IMR-90 (cell line): Measurements from ENCODE around the gene ASB9. TPM values are rescaled to one million over a fixed set of nuclear protein-coding genes. Genes with fewer than 3 reads are reported as not detected.

ENCODE experiments used
- ATAC-seq: fragments of 200-7000 bp; cut with Tn5 transposase; 2 replicates; pipeline ENCODE4 v1.9.1; 2020; ENCODE audit warnings: low read depth, mild to moderate bottlenecking, moderate library complexity
- BruUV-seq: library from RNA; stranded (reverse); fragments of 400-500 nt; replicated peaks from 2 replicates; lab custom pipeline; 2021; lab: Mats Ljungman, UMichigan
- CTCF ChIA-PET: fragments of 300-600 bp; formaldehyde crosslinking; extraction: SDS; loops from one replicate; lab custom pipeline; 2021; ENCODE audit warnings: antibody characterized with exemption; lab: Yijun Ruan, JAX
- POLR2A ChIA-PET: fragments of 300-600 bp; sonication (Branson Sonifier 250); formaldehyde crosslinking; loops from one replicate; lab custom pipeline; 2022; ENCODE audit warnings: antibody characterized with exemption; ENCODE audit not compliant: unreplicated experiment; lab: Charles Lee
- DNase-seq: peaks from one replicate; pipeline ENCODE4 v3.0.0; 2013
- H2AFZ ChIP-seq: replicated peaks from 2 replicates; pipeline ENCODE3; 2013; ENCODE audit warnings: low read length, mild to moderate bottlenecking; ENCODE audit not compliant: poor library complexity
- H2AK5ac ChIP-seq: 2 replicates; pipeline ENCODE4 v1.6.1; 2013; ENCODE audit warnings: low read depth, low read length, inconsistent platforms
- H2AK9ac ChIP-seq: replicated peaks from 2 replicates; pipeline ENCODE3; 2013; ENCODE audit warnings: mild to moderate bottlenecking, low read depth, low read length, moderate library complexity; ENCODE audit not compliant: poor library complexity
- H2BK120ac ChIP-seq: 2 replicates; pipeline ENCODE4 v1.6.1; 2013; ENCODE audit warnings: low read depth, low read length, inconsistent platforms
- H2BK15ac ChIP-seq: 3 replicates; pipeline ENCODE4 v1.6.1; 2013; ENCODE audit warnings: low read depth, low read length, inconsistent platforms
- H2BK20ac ChIP-seq: 2 replicates; pipeline ENCODE4 v1.6.1; 2013; ENCODE audit warnings: low read depth, mild to moderate bottlenecking, inconsistent platforms, low read length, moderate library complexity
- H2BK5ac ChIP-seq: 2 replicates; pipeline ENCODE4 v1.6.1; 2013; ENCODE audit warnings: mild to moderate bottlenecking, low read depth, low read length, inconsistent platforms; ENCODE audit not compliant: poor library complexity, severe bottlenecking
- H3K14ac ChIP-seq: replicated peaks from 2 replicates; pipeline ENCODE4 v1.6.1; 2013; ENCODE audit warnings: low read depth, low read length, inconsistent platforms
- H3K18ac ChIP-seq: 2 replicates; pipeline ENCODE4 v1.6.1; 2013; ENCODE audit warnings: low read depth, low read length, control low read depth
- H3K23ac ChIP-seq: 2 replicates; pipeline ENCODE4 v1.6.1; 2013; ENCODE audit warnings: low read depth, low read length, inconsistent platforms
- H3K27ac ChIP-seq: 2 replicates; pipeline ENCODE4 v1.5.1; 2013; ENCODE audit warnings: mild to moderate bottlenecking, control low read depth, low read length; ENCODE audit not compliant: insufficient read depth
- H3K27me3 ChIP-seq: 2 replicates; pipeline ENCODE4 v1.6.1; 2013; ENCODE audit warnings: low read length; ENCODE audit not compliant: control insufficient read depth, insufficient read depth
- H3K36me3 ChIP-seq: 2 replicates; pipeline ENCODE4 v1.6.1; 2013; ENCODE audit warnings: low read length, mixed read lengths; ENCODE audit not compliant: control insufficient read depth, insufficient read depth
- H3K4ac ChIP-seq: 2 replicates; pipeline ENCODE4 v1.6.1; 2013; ENCODE audit warnings: low read depth, low read length, inconsistent platforms
- H3K4me1 ChIP-seq: 2 replicates; pipeline ENCODE4 v1.6.1; 2013; ENCODE audit warnings: low read length, mixed read lengths; ENCODE audit not compliant: control insufficient read depth, insufficient read depth
- H3K4me2 ChIP-seq: 2 replicates; pipeline ENCODE4 v1.6.1; 2013; ENCODE audit warnings: low read depth, mild to moderate bottlenecking, control low read depth, low read length, moderate library complexity
- H3K4me3 ChIP-seq: 2 replicates; pipeline ENCODE4 v1.5.1; 2013; ENCODE audit warnings: low read depth, mild to moderate bottlenecking, control low read depth, low read length, moderate library complexity; ENCODE audit not compliant: insufficient read depth
- H3K56ac ChIP-seq: 2 replicates; pipeline ENCODE4 v1.6.1; 2013; ENCODE audit warnings: low read length, inconsistent platforms; ENCODE audit not compliant: insufficient read depth; ENCODE audit errors: extremely low read depth
- H3K79me1 ChIP-seq, 2 experiments: 2 replicates each; pipeline ENCODE4 v1.6.1; 2013; ENCODE audit warnings: low read length in 2 of 2, inconsistent platforms in 1 of 2, low read depth in 1 of 2
- H3K9ac ChIP-seq: 2 replicates; pipeline ENCODE4 v1.6.1; 2013; ENCODE audit warnings: low read depth, low read length, control low read depth
- H3K9me1 ChIP-seq: 2 replicates; pipeline ENCODE4 v1.6.1; 2013; ENCODE audit warnings: low read length, inconsistent platforms; ENCODE audit not compliant: insufficient read depth
- H3K9me3 ChIP-seq: 2 replicates; pipeline ENCODE4 v1.6.1; 2013; ENCODE audit warnings: low read length; ENCODE audit not compliant: control insufficient read depth, insufficient read depth
- H4K20me1 ChIP-seq: 2 replicates; pipeline ENCODE4 v1.6.1; 2013; ENCODE audit warnings: low read length, inconsistent platforms; ENCODE audit not compliant: insufficient read depth
- H4K5ac ChIP-seq: 2 replicates; pipeline ENCODE4 v1.6.1; 2013; ENCODE audit warnings: mild to moderate bottlenecking, low read depth, low read length, control low read depth
- H4K8ac ChIP-seq, 2 experiments: 2 replicates each; pipeline ENCODE4 v1.6.1; 2013; ENCODE audit warnings: low read depth in 2 of 2, low read length in 2 of 2, control low read depth in 1 of 2, inconsistent platforms in 1 of 2
- H4K91ac ChIP-seq: 2 replicates; pipeline ENCODE4 v1.6.1; 2013; ENCODE audit warnings: low read depth, low read length, inconsistent platforms; ENCODE audit not compliant: insufficient read depth
- BHLHE40 ChIP-seq: fragments of 150-350 bp; IDR thresholded peaks from 2 replicates; pipeline ENCODE4 v1.6.1; 2016; ENCODE audit warnings: mild to moderate bottlenecking, low read depth, low read length
- CEBPB ChIP-seq: IDR thresholded peaks from 2 replicates; pipeline ENCODE4 v1.6.1; 2012; ENCODE audit warnings: low read depth, low read length, improper control_type of control experiment
- CHD1 ChIP-seq: IDR thresholded peaks from 2 replicates; pipeline ENCODE4 v1.6.1; 2012; ENCODE audit warnings: low read depth, low read length, improper control_type of control experiment
- FOS ChIP-seq: fragments of 150-350 bp; IDR thresholded peaks from 2 replicates; pipeline ENCODE4 v1.6.1; 2016; ENCODE audit warnings: low read depth, low read length
- MAFK ChIP-seq: IDR thresholded peaks from 2 replicates; pipeline ENCODE4 v1.6.1; 2012; ENCODE audit warnings: low read depth, low read length, improper control_type of control experiment
- MAZ ChIP-seq: IDR thresholded peaks from 2 replicates; pipeline ENCODE4 v1.6.1; 2012; ENCODE audit warnings: low read depth, mild to moderate bottlenecking, low read length, improper control_type of control experiment, moderate library complexity, borderline replicate concordance
- MXI1 ChIP-seq: IDR thresholded peaks from 2 replicates; pipeline ENCODE4 v1.6.1; 2012; ENCODE audit warnings: low read depth, mild to moderate bottlenecking, low read length, moderate library complexity, borderline replicate concordance
- NFE2L2 ChIP-seq: fragments of 150-350 bp; IDR thresholded peaks from 2 replicates; pipeline ENCODE4 v1.6.1; 2016; ENCODE audit warnings: low read depth, mild to moderate bottlenecking, low read length
- POLR2A ChIP-seq: IDR thresholded peaks from 2 replicates; pipeline ENCODE4 v1.6.1; 2012; ENCODE audit warnings: mild to moderate bottlenecking, low read depth, low read length
- RAD21 ChIP-seq: IDR thresholded peaks from 2 replicates; pipeline ENCODE4 v1.6.1; 2012; ENCODE audit warnings: low read length, improper control_type of control experiment
- RCOR1 ChIP-seq: IDR thresholded peaks from 2 replicates; pipeline ENCODE4 v1.6.1; 2012; ENCODE audit warnings: mild to moderate bottlenecking, low read length, improper control_type of control experiment; ENCODE audit not compliant: insufficient replicate concordance
- RFX5 ChIP-seq: IDR thresholded peaks from 2 replicates; pipeline ENCODE4 v1.8.0; 2012; ENCODE audit warnings: low read depth, mild to moderate bottlenecking, low read length, moderate library complexity
- SMC3 ChIP-seq: fragments of 150-350 bp; IDR thresholded peaks from 2 replicates; pipeline ENCODE4 v1.6.1; 2016; ENCODE audit warnings: low read depth, mild to moderate bottlenecking, antibody characterized with exemption, low read length, moderate library complexity
- WGBS, 2 experiments: methylation state at CpG; one replicate each; pipeline versions ENCODE4 v1.1.5 to v1.1.7; 2013; ENCODE audit warnings: missing lambda C conversion rate in 2 of 2; ENCODE audit not compliant: insufficient read length in 1 of 2; ENCODE audit errors: extremely low coverage in 2 of 2; 5-methylcytosine and 5-hydroxymethylcytosine counted together
- dilution Hi-C: fragments of 300-500 bp; cut with HindIII; formaldehyde crosslinking; loops from one replicate; pipeline ENCODE4 v1.14.3; 2018; ENCODE audit warnings: low sequenced_read_pairs; ENCODE audit not compliant: unreplicated experiment
- in situ Hi-C: fragments of 300-500 bp; cut with MboI; formaldehyde crosslinking; loops from 3 replicates; pipeline ENCODE4 v1.14.3; 2019; ENCODE audit warnings: low sequenced_read_pairs, inconsistent platforms, mixed read lengths
- intact Hi-C: fragments of 100-400 bp; cut with micrococcal nuclease; formaldehyde crosslinking; loops from 2 replicates; pipeline ENCODE4 v1.10.0; 2022
- polyA plus RNA-seq, 3 experiments: library from polyadenylated mRNA; depleted of rRNA; stranded (reverse); fragments of >200 nt; gene quantifications; 2 replicates each; pipeline ENCODE4 v1.2.3, GENCODE V29; 2012; ENCODE audit warnings: low replicate concordance in 1 of 3
- total RNA-seq: library from RNA; depleted of rRNA; stranded (reverse); fragments of >200 nt; gene quantifications from 2 replicates; pipeline ENCODE4 v1.2.3, GENCODE V29; 2012
- TF ChIP-seq, protein P1 (sequence below): fragments of 150-350 bp; IDR thresholded peaks from 2 replicates; pipeline ENCODE4 v1.6.1; 2016; ENCODE audit warnings: low read depth, mild to moderate bottlenecking, low read length, moderate library complexity, borderline replicate concordance
- TF ChIP-seq, protein P2 (sequence below): fragments of 150-350 bp; IDR thresholded peaks from 2 replicates; pipeline ENCODE4 v1.6.1; 2017; ENCODE audit warnings: mild to moderate bottlenecking, antibody characterized with exemption, low read length, low read depth
- TF ChIP-seq, protein P3 (sequence below): conservative IDR thresholded peaks from 2 replicates; pipeline ENCODE4 v1.5.1; 2012; ENCODE audit warnings: mild to moderate bottlenecking, low read depth, low read length, improper control_type of control experiment

ASB9 gene
- total and polyA plus RNA-seq, 2 of the 4 experiments (the other 2 are of a cell fraction) = 0.15 to 0.36 TPM

DNA sequence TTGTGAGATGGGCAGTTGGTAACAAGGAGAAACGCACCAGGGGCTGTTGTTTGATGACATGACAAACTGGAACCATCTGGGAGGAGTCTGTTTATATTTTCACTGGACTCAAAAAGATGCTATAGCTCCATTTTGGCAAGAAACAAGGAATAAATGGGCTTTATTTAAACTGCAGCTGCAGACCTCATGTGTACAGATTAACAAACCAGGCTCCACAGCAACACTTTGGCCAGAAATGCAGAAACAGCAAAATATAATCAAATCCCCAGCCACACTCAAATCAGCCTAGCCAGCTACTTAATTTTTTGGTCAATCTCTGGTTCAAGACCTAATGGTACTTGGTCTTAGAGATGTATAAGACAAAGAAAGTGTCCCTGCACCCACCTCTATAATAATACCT lies 52.7 kb downstream of the ASB9 start:
- no CpG with 5 or more reads among the region's 1 CpG for WGBS, 2 experiments
- H3K14ac ChIP-seq = no peak overlapping the region
- intact Hi-C loops = no loop called here
- H2BK15ac ChIP-seq = no peak overlapping the region
- H3K4me2 ChIP-seq = no peak overlapping the region
- BruUV-seq = no TSS peak
- H3K36me3 ChIP-seq = no peaks in the 10 kb centered on the region
- in situ Hi-C loops = no loop called here
- no peak overlapping the region for H2AFZ ChIP-seq
- no peak overlapping the region for H3K56ac ChIP-seq
- no peak overlapping the region for H2BK5ac ChIP-seq
- H4K91ac ChIP-seq = no peak overlapping the region
- ATAC-seq (no peak), DNase-seq (no peak)
- H2BK20ac ChIP-seq = no peak overlapping the region
- no peak overlapping the region for H3K18ac ChIP-seq
- H3K9me3 ChIP-seq = no peaks in the 10 kb centered on the region
- H4K20me1 ChIP-seq = no peaks in the 10 kb centered on the region
- no peak overlapping the region for H3K9ac ChIP-seq
- ChIA-PET POLR2A (no interaction called here), CTCF (no interaction called here)
- no peak overlapping the region for H3K23ac ChIP-seq
- no peak overlapping the region for H3K4me3 ChIP-seq
- no peak overlapping the region for H3K4ac ChIP-seq
- H4K5ac ChIP-seq = no peak overlapping the region
- H2AK5ac ChIP-seq = no peak overlapping the region
- H2AK9ac ChIP-seq = no peak overlapping the region
- H3K4me1 ChIP-seq = no peaks in the 10 kb centered on the region
- no peak overlapping the region for H3K27ac ChIP-seq
- H4K8ac ChIP-seq = no peak overlapping the region
- TF ChIP-seq MAZ (no peak), MAFK (no peak), MXI1 (no peak), RAD21 (no peak), BHLHE40 (no peak), RFX5 (no peak), NFE2L2 (no peak), FOS (no peak), CHD1 (no peak), CEBPB (no peak), SMC3 (no peak), RCOR1 (no peak), POLR2A (no peak)
- TF ChIP-seq, protein P1, sequence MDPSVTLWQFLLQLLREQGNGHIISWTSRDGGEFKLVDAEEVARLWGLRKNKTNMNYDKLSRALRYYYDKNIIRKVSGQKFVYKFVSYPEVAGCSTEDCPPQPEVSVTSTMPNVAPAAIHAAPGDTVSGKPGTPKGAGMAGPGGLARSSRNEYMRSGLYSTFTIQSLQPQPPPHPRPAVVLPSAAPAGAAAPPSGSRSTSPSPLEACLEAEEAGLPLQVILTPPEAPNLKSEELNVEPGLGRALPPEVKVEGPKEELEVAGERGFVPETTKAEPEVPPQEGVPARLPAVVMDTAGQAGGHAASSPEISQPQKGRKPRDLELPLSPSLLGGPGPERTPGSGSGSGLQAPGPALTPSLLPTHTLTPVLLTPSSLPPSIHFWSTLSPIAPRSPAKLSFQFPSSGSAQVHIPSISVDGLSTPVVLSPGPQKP = no peak
- TF ChIP-seq, protein P2, sequence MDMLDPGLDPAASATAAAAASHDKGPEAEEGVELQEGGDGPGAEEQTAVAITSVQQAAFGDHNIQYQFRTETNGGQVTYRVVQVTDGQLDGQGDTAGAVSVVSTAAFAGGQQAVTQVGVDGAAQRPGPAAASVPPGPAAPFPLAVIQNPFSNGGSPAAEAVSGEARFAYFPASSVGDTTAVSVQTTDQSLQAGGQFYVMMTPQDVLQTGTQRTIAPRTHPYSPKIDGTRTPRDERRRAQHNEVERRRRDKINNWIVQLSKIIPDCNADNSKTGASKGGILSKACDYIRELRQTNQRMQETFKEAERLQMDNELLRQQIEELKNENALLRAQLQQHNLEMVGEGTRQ = no peak
- TF ChIP-seq, protein P3, sequence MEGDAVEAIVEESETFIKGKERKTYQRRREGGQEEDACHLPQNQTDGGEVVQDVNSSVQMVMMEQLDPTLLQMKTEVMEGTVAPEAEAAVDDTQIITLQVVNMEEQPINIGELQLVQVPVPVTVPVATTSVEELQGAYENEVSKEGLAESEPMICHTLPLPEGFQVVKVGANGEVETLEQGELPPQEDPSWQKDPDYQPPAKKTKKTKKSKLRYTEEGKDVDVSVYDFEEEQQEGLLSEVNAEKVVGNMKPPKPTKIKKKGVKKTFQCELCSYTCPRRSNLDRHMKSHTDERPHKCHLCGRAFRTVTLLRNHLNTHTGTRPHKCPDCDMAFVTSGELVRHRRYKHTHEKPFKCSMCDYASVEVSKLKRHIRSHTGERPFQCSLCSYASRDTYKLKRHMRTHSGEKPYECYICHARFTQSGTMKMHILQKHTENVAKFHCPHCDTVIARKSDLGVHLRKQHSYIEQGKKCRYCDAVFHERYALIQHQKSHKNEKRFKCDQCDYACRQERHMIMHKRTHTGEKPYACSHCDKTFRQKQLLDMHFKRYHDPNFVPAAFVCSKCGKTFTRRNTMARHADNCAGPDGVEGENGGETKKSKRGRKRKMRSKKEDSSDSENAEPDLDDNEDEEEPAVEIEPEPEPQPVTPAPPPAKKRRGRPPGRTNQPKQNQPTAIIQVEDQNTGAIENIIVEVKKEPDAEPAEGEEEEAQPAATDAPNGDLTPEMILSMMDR = no peak
- no peak overlapping the region for H2BK120ac ChIP-seq
- dilution Hi-C loops = no loop called here
- no peaks in the 10 kb centered on the region for H3K79me1 ChIP-seq
- H3K27me3 ChIP-seq = no peaks in the 10 kb centered on the region
- H3K9me1 ChIP-seq = no peaks in the 10 kb centered on the region
